RWPE1 (cell line): ENCODE results near the gene SERPINA1.
A peak's percentile ranks its signal among the peaks of the same experiment; 100 is the strongest.

Experiments used
- CTCF ChIA-PET: fragments of 350-600 bp; sonication (Branson Sonifier 250); formaldehyde crosslinking; extraction: SDS; loops from one replicate; lab custom pipeline; 2021; lab: Yijun Ruan, JAX
- POLR2A ChIA-PET: fragments of 400-600 bp; formaldehyde crosslinking; extraction: SDS; loops from one replicate; lab custom pipeline; 2020; ENCODE audit warnings: antibody characterized with exemption; ENCODE audit not compliant: low non-redundant PET; lab: Yijun Ruan, JAX
- DNase-seq: peaks from one replicate; pipeline ENCODE4 v3.0.0; 2012; ENCODE audit warnings: low spot score
- H3K27ac ChIP-seq: fragments of 450-650 bp; 2 replicates; pipeline ENCODE4 v1.5.1; 2017
- TF ChIP-seq, protein P1 (sequence below): fragments of 450-650 bp; conservative IDR thresholded peaks from 2 replicates; pipeline ENCODE4 v1.5.1; 2017; ENCODE audit warnings: low read depth, mild to moderate bottlenecking

SERPINA1 gene

DNA sequence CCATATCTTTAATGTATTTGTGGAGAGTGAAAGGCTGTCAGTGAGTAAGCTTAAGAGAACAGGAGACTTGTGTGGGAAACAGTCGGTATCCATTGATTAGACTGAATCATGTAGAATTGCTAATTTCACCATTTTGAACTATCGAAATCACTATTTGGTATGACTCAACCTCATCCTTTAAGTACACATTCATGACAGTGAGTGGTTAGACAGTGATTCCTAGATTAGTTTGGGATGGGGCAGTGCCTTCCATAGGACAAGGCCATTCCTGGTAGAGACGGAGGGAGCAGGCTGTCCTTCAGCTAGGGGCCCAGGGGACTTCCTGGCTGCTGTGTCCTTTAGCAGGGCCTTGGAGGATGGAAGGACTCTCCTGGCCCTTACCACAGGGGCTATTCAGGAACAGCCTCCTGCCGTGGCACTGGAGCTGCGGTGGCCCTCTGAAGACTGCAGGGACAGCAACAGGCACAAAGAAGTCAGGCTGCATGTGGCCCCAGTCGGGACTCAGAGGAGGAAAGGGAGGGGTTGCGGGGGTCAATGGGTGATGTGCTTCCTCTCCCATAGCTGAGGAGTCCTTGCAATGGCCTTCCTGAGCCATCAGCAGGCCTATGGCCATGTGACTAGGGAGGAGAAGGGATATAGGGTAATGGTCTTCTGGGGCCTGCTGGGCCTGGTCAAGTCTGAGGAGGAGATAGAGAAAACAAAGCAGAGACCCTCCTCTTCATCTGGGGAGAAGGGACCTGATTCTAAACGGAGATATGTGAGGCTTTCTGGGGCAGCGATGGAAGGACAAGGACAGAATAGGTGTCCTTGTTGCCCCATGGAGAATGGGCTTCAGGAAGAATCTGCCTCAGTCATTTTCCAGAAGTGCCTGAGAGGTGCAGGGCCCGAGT, 11.2 kb downstream of the SERPINA1 start:
- TF ChIP-seq, protein P1, sequence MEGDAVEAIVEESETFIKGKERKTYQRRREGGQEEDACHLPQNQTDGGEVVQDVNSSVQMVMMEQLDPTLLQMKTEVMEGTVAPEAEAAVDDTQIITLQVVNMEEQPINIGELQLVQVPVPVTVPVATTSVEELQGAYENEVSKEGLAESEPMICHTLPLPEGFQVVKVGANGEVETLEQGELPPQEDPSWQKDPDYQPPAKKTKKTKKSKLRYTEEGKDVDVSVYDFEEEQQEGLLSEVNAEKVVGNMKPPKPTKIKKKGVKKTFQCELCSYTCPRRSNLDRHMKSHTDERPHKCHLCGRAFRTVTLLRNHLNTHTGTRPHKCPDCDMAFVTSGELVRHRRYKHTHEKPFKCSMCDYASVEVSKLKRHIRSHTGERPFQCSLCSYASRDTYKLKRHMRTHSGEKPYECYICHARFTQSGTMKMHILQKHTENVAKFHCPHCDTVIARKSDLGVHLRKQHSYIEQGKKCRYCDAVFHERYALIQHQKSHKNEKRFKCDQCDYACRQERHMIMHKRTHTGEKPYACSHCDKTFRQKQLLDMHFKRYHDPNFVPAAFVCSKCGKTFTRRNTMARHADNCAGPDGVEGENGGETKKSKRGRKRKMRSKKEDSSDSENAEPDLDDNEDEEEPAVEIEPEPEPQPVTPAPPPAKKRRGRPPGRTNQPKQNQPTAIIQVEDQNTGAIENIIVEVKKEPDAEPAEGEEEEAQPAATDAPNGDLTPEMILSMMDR: no peak
- POLR2A ChIA-PET: no interaction called here
- DNase-seq: no peak
- no peak overlapping the region for H3K27ac ChIP-seq
- CTCF ChIA-PET: no interaction called here

DNA sequence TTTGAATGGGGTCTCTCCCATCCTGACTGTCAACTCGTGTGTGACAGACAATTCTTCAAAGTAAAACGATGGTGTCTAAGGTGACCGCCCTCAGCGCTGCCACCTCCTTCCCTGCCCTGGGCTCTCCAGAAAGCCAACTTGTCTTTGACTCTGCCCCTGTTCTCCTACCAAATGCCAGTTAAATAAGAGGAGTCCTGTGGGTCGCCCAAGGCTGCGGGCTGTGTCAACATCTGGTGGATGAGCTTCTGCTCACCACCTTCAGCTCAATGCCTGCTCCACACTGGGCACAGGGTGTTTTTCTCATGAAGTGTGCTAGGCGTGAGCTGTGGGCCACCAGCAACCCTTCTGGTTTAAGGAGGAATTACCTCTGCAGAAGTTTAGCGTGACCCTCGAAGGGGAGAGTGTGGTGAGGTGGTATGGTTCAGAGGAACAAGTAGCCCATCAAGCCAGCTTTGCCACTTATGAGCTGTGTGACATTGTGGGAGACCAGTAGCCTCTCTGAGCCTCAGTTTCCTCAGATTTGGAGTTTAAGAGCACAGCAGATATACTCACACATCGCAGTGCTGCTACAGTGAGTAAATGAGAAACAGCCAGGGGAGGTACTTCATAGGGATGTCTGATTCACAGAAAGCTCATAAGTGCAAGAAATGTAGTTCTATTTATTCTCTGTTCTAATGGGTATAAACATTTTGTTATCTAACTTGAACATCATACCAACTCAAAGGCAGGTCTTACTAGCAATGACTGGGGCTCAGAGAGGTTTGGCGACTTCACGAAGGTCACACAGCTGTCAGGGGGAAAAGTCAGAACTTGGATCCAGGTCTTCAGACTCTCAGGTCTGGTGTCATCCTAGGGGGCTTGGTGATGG, 12.1 kb downstream of the SERPINA1 start:
- no peak overlapping the region for H3K27ac ChIP-seq
- DNase-seq: no peak
- TF ChIP-seq, protein P1: no peak
- ChIA-PET CTCF (no interaction called here), POLR2A (no interaction called here)

DNA sequence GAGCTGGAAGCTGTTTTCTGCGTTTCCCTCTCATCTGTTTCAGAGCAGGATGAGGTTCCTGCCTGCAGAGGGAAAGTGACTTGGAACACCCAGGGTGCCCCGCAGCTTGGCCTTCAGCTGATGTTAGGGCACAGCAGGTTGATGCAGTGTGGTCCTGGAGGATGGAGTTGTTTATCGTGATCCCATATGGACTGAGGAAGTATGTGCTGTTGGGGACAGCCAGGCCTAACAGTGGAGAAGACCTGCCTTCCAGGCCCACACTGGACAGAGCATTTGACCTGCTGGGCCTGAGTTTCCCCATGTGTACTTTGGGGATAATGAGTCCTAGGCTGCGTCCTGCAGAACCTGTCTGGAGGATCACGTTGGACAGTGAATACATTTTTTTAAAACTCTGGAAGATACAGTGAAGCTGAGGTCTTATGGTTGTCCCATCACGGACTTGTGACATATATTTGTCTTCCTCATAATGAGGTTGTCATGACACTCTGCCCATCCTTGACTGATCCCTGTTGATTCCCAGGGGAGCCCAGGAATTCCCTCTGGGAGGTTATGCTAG, 12.8 kb downstream of the SERPINA1 start:
- ChIA-PET CTCF (no interaction called here), POLR2A (no interaction called here)
- no peak overlapping the region; the same call in 1 of the 2 replicates for H3K27ac ChIP-seq
- no peak for DNase-seq
- TF ChIP-seq, protein P1: no peak

DNA sequence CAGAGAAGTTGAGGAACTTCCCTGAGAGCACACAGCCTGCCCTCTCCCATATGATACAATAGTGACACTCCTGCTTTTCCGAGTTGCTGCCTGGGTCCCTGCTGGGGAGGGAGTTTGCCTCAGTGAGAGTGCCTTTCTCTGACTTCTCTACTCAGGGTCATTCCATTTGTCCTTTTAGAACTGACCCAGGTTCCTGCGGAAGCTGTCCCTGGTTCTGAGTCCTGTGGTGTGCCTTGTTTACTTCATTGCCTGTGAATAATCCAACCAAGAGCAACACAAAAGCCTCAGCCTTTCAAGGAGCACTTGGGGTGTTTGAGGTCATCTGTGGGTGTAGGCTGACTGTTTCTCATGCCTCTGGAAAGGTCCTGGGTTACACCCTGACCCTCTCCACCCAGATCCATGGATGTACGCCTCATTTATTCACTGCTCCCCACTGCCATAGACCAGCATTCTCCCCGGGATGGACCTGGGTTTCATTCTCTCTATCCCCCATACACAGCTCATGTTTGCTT, 13.6 kb downstream of the SERPINA1 start:
- POLR2A ChIA-PET: no interaction called here
- DNase-seq: no peak
- TF ChIP-seq, protein P1: no peak
- H3K27ac ChIP-seq: peak overlapping the region; percentile 85
- CTCF ChIA-PET: no interaction called here

DNA sequence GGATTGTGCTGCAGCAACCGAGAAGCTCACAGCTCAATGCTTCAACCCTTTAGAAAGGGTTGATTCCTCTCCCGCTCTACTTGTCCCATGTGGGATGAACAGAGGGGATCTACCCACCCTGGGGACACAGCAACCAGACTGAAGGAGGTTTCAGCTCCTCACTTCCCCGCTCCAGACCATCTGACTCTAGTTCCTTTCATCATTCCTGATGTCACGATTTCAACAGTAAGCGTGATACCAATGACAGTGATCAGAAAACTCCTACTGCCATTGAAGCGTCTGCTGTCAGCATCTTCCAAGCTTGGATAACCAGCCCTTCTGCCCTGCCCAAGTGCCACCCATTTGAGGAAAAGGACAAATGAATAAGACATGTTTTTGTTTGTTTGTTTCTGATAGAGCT, 14.3 kb downstream of the SERPINA1 start:
- H3K27ac ChIP-seq: peak overlapping the region; percentile 85
- ChIA-PET CTCF (no interaction called here), POLR2A (no interaction called here)
- TF ChIP-seq, protein P1: no peak
- DNase-seq: no peak

DNA sequence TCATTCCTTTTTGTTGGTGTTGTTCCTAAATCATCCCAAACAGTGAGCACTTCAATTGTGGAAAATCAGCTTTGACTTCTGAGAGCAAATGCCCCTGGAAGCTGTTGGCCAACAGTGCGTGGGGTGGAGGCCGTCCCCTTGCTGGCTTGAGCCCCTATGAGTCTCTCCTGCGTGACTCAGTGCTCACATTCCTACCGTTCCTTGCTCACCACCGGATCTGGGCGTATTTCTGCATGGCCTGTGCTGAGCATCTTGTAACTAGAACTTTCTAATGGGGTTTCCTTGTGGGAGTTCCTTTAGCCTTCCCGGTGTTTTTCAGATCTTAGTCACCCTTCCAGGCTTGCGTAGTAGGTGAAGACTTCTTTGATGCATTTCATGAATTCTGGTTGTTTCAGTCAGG, 14.7 kb downstream of the SERPINA1 start:
- CTCF ChIA-PET: no interaction called here
- POLR2A ChIA-PET: no interaction called here
- H3K27ac ChIP-seq: peak overlapping the region; percentile 85

More for the DNA sequence above, 14.7 kb downstream of the SERPINA1 start:
- peak; percentile 95 for DNase-seq
- TF ChIP-seq, protein P1: no peak
